K562 (cell line): ENCODE results near the gene CTSL. TPM values are rescaled to one million over a fixed set of nuclear protein-coding genes. Genes with fewer than 3 reads are reported as not detected.

Source experiments
- BRD9 ChIP-seq: fragments of 450-650 bp; IDR thresholded peaks from 2 replicates; pipeline ENCODE4 v1.6.1; 2018; ENCODE audit warnings: low read depth; ENCODE audit not compliant: partially characterized antibody
- CBFA2T3 ChIP-seq: fragments of 450-650 bp; IDR thresholded peaks from 2 replicates; pipeline ENCODE4 v1.6.1; 2017
- CREB1 ChIP-seq, 2 experiments: sonication (generic) in 1 of 2; formaldehyde crosslinking in 1 of 2; IDR thresholded peaks; 2 replicates each; pipeline versions ENCODE4 v1.6.1 to v1.8.0; 2012 to 2022; ENCODE audit warnings: inconsistent platforms in 1 of 2, mild to moderate bottlenecking in 1 of 2, missing genetic modification reagents in 1 of 2, moderate library complexity in 1 of 2
- CREM ChIP-seq: IDR thresholded peaks from 2 replicates; pipeline ENCODE4 v1.6.1; 2014; ENCODE audit warnings: antibody characterized with exemption, low read depth
- ELK1 ChIP-seq: sonication (generic); formaldehyde crosslinking; IDR thresholded peaks from 2 replicates; pipeline ENCODE4 v1.8.1; 2022; ENCODE audit warnings: missing genetic modification reagents
- ETV5 ChIP-seq: sonication (generic); formaldehyde crosslinking; IDR thresholded peaks from 2 replicates; pipeline ENCODE4 v1.4.0; 2020; ENCODE audit warnings: low read depth, mild to moderate bottlenecking, missing genetic modification reagents
- FOXK1 ChIP-seq: sonication (generic); formaldehyde crosslinking; IDR thresholded peaks from 2 replicates; pipeline ENCODE4 v1.8.0; 2022; ENCODE audit warnings: missing genetic modification reagents, mild to moderate bottlenecking, borderline replicate concordance
- HDAC2 ChIP-seq: fragments of 450-650 bp; IDR thresholded peaks from 2 replicates; pipeline ENCODE4 v1.6.1; 2016; ENCODE audit warnings: mild to moderate bottlenecking
- KDM1A ChIP-seq, 2 experiments: fragments of 450-650 bp; IDR thresholded peaks; 2 replicates each; pipeline ENCODE4 v1.6.1; 2016; ENCODE audit warnings: mild to moderate bottlenecking in 2 of 2
- LEF1 ChIP-seq: fragments of 450-650 bp; IDR thresholded peaks from 2 replicates; pipeline ENCODE4 v1.6.1; 2016; ENCODE audit warnings: mild to moderate bottlenecking
- MECOM ChIP-seq: fragments of 250-450 bp; sonication (Bioruptor Pico); IDR thresholded peaks from 2 replicates; pipeline ENCODE4 v1.8.0; 2022; ENCODE audit warnings: inconsistent platforms
- MIER1 ChIP-seq: fragments of 450-650 bp; IDR thresholded peaks from 2 replicates; pipeline ENCODE4 v1.6.1; 2016; ENCODE audit warnings: antibody characterized with exemption, mild to moderate bottlenecking, low read depth
- MLX ChIP-seq, 2 experiments: fragments of 450-650 bp in 1 of 2; sonication (generic) in 1 of 2; formaldehyde crosslinking; conservative IDR thresholded peaks; 2 replicates each; pipeline versions ENCODE4 v1.4.0 to v1.8.1; 2020 to 2022; ENCODE audit warnings: mild to moderate bottlenecking in 1 of 2, missing genetic modification reagents in 1 of 2
- MTA3 ChIP-seq: fragments of 450-650 bp; formaldehyde crosslinking; IDR thresholded peaks from 2 replicates; pipeline ENCODE4 v1.6.1; 2017; ENCODE audit warnings: mild to moderate bottlenecking, borderline replicate concordance
- NCOA1 ChIP-seq: fragments of 450-650 bp; IDR thresholded peaks from 2 replicates; pipeline ENCODE4 v1.6.1; 2016; ENCODE audit warnings: low read depth
- NFRKB ChIP-seq: fragments of 450-650 bp; IDR thresholded peaks from 2 replicates; pipeline ENCODE4 v1.6.1; 2016; ENCODE audit warnings: low read depth
- OTX1 ChIP-seq: fragments of 450-650 bp; formaldehyde crosslinking; IDR thresholded peaks from 2 replicates; pipeline ENCODE4 v1.4.0; 2022; ENCODE audit warnings: mild to moderate bottlenecking
- PTTG1 ChIP-seq: fragments of 450-650 bp; IDR thresholded peaks from 2 replicates; pipeline ENCODE4 v1.6.1; 2016; ENCODE audit warnings: low read depth, mild to moderate bottlenecking, missing genetic modification characterization, missing compliant biosample characterization
- RCOR1 ChIP-seq, 2 experiments: IDR thresholded peaks; 2 replicates each; pipeline ENCODE4 v1.6.1; 2012; ENCODE audit warnings: low read depth in 2 of 2, low read length in 2 of 2, borderline replicate concordance in 1 of 2, improper control_type of control experiment in 1 of 2
- SAP30 ChIP-seq: fragments of 200-600 bp; sonication (generic); IDR thresholded peaks from 2 replicates; pipeline ENCODE4 v1.6.1; 2012; ENCODE audit warnings: borderline replicate concordance, low read depth, mild to moderate bottlenecking, moderate library complexity, low read length, control low read depth, inconsistent platforms; ENCODE audit not compliant: insufficient read depth, poor library complexity, severe bottlenecking
- SMARCE1 ChIP-seq: fragments of 450-650 bp; IDR thresholded peaks from 2 replicates; pipeline ENCODE4 v1.7.1; 2016; ENCODE audit warnings: mild to moderate bottlenecking
- SPI1 ChIP-seq: IDR thresholded peaks from 2 replicates; pipeline ENCODE4 v1.6.1; 2011; ENCODE audit warnings: low read depth, low read length, control low read depth, borderline replicate concordance
- TFAP4 ChIP-seq: sonication (generic); formaldehyde crosslinking; IDR thresholded peaks from 2 replicates; pipeline ENCODE4 v1.8.0; 2022; ENCODE audit warnings: missing genetic modification reagents, mild to moderate bottlenecking, moderate library complexity, borderline replicate concordance
- TRIM28 ChIP-seq: fragments of 450-650 bp; IDR thresholded peaks from 2 replicates; pipeline ENCODE4 v1.6.1; 2017
- ZBTB9 ChIP-seq: fragments of 450-650 bp; formaldehyde crosslinking; IDR thresholded peaks from 2 replicates; pipeline ENCODE4 v1.4.0; 2020; ENCODE audit warnings: mild to moderate bottlenecking, moderate library complexity
- ZNF431 ChIP-seq: sonication (generic); formaldehyde crosslinking; IDR thresholded peaks from 2 replicates; pipeline ENCODE4 v1.8.0; 2022; ENCODE audit warnings: mild to moderate bottlenecking, missing genetic modification reagents
- polyA plus RNA-seq, 8 experiments: library from polyadenylated mRNA; depleted of rRNA in 4 of 8; stranded (reverse) in 5 of 8; unstranded in 3 of 8; fragments of >200 nt; fragmentation: Nextera tagmentation in 2 of 8; fragmentation: Illumina TruSeq in 1 of 8; extraction: Ambion mirVana in 2 of 8; extraction: Trizol in 1 of 8; gene quantifications; 2 replicates each; pipeline versions ENCODE4 v1.2.1 to v1.2.3, GENCODE V29; 2011 to 2014; ENCODE audit warnings: inconsistent platforms in 1 of 8, missing spikeins in 1 of 8
- total RNA-seq, 7 experiments: library from RNA; depleted of rRNA in 6 of 7; stranded (reverse); fragments of >200 nt in 6 of 7; fragmentation: Illumina TruSeq in 2 of 7; extraction: Trizol in 2 of 7; gene quantifications; 2 replicates each; pipeline versions ENCODE4 v1.2.1 to v1.2.3, GENCODE V29; 2011 to 2021; ENCODE audit warnings: low replicate concordance in 1 of 7

Gene CTSL
- total and polyA plus RNA-seq, 9 of the 15 experiments (the other 6 are each of a cell fraction or from before 2014, with no cell fraction given) = 55.9 to 165 (median 93.7) TPM

GRCh38 chr9:87713278-87713987 is 12.5 kb upstream of the CTSL start (continued):
- TF ChIP-seq NFRKB = peak; percentile 97
- TF ChIP-seq OTX1 (CRISPR knock-in tag) = peak; percentile 94
- no peak for TF ChIP-seq PTTG1
- no peak for TF ChIP-seq ELK1
- TF ChIP-seq ZBTB9 = no peak
- TF ChIP-seq LEF1 = peak; percentile 58; the same call in 1 of the 2 replicates
- peak; percentile 96 for TF ChIP-seq HDAC2
- peak; percentile 50; the same call in 1 of the 2 replicates for TF ChIP-seq MECOM
- peak; percentile 89 to 95 for TF ChIP-seq KDM1A (IDR thresholded peaks at IDR 0.05)
- peak; percentile 69 for TF ChIP-seq NCOA1
- peak; percentile 38 for TF ChIP-seq SAP30
- peak; percentile 12 to 96; a peak in 2 of 4 replicates for TF ChIP-seq RCOR1 (IDR thresholded peaks at IDR 0.05; ENCODE audit: borderline replicate concordance in 1 of 2, low read depth in 2 of 2, low read length in 2 of 2)
- TF ChIP-seq TRIM28 = peak; percentile 14; the same call in 1 of the 2 replicates
- peak; percentile 92 for TF ChIP-seq SMARCE1
- TF ChIP-seq MLX (CRISPR knock-in tag; conservative IDR thresholded peaks at IDR 0.05) = no peak
- peak; percentile 94 for TF ChIP-seq ETV5 (CRISPR knock-in tag)
- peak; percentile 74 for TF ChIP-seq CBFA2T3
- 0 out of 2 replicates have a peak, but pooled peaks have one; percentile 54 for TF ChIP-seq FOXK1 (CRISPR knock-in tag)
- TF ChIP-seq MIER1 = 0 out of 2 replicates have a peak, but pooled peaks have one; percentile 51
- peak; percentile 78 for TF ChIP-seq BRD9
- TF ChIP-seq ZNF431 = no peak
- peak; percentile 66; the same call in 1 of the 2 replicates for TF ChIP-seq CREB1 (IDR thresholded peaks at IDR 0.05)
- TF ChIP-seq CREB1 (CRISPR knock-in tag; IDR thresholded peaks at IDR 0.05) = peak; percentile 64
- peak; percentile 77 for TF ChIP-seq CREM
- TF ChIP-seq SPI1 = peak; percentile 49; the same call in 1 of the 2 replicates
- peak; percentile 56 for TF ChIP-seq MTA3
- peak; percentile 76; the same call in 1 of the 2 replicates for TF ChIP-seq TFAP4 (CRISPR knock-in tag)
